Uterus (tissue), 2 donors: ENCODE data around the gene FAM20B.

ENCODE experiments used
- POLR2A ChIP-seq, 2 donors: fragments of 450-650 bp; IDR thresholded peaks; one replicate each; pipeline ENCODE4 v1.6.1; 2016; ENCODE audit warnings: antibody characterized with exemption in 2 of 2, mild to moderate bottlenecking in 1 of 2, moderate library complexity in 1 of 2
- TF ChIP-seq, protein P1 (sequence below), 4 experiments: fragments of 200-600 bp in 2 of 4; fragments of 450-650 bp in 2 of 4; sonication (generic) in 2 of 4; IDR thresholded peaks; one replicate each; pipeline ENCODE4 v1.5.1; 2016 to 2019; ENCODE audit warnings: antibody characterized with exemption in 4 of 4, mild to moderate bottlenecking in 2 of 4, moderate library complexity in 1 of 4

DNA sequence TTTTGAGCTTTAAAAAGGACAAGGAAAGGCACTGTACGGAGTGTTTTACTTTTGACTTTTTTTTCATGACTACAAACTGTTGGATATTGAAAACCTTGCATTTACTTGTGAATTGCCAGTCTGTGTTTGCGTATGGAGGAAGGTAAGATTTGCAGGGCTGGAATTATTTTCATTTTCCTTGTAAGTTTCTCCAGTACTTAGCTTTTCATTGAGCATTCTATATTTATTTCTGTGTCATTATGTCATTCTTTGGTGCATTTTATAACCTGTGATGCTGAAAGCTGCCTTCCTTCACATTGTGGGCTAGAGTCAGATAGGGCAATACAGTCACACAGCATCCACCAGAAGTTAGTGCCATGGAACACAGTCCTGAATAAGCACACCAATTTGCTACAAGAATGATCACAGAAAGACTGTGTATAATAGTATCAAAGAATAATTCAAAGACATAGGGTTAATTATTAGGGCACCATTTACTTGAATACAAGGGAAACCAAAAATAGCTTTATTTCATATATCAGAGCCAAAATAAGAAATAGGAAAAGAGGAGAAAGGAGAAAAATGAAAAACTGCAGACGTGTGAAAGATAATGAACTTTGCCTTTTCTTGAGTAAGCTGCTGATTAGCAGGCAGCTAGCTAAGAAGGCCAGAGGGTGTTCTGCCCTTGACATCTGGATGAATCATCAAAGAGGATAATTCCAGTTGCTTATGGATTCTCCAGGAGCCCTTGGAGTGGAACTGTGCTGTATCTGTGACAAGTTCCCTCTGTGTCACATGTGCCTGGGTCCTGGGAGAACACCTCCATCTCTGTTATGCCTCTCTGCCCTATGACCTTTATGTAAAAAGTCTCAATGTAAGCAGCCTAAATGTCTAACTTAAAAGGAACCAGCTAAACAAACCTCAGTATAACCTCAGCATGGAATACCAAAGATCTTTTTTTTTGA, 8.0 kb upstream of the FAM20B start:
- TF ChIP-seq, protein P1, sequence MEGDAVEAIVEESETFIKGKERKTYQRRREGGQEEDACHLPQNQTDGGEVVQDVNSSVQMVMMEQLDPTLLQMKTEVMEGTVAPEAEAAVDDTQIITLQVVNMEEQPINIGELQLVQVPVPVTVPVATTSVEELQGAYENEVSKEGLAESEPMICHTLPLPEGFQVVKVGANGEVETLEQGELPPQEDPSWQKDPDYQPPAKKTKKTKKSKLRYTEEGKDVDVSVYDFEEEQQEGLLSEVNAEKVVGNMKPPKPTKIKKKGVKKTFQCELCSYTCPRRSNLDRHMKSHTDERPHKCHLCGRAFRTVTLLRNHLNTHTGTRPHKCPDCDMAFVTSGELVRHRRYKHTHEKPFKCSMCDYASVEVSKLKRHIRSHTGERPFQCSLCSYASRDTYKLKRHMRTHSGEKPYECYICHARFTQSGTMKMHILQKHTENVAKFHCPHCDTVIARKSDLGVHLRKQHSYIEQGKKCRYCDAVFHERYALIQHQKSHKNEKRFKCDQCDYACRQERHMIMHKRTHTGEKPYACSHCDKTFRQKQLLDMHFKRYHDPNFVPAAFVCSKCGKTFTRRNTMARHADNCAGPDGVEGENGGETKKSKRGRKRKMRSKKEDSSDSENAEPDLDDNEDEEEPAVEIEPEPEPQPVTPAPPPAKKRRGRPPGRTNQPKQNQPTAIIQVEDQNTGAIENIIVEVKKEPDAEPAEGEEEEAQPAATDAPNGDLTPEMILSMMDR (IDR thresholded peaks at IDR 0.05), result no peak
- TF ChIP-seq POLR2A (IDR thresholded peaks at IDR 0.05), result no peak
